Loucy (cell line): ENCODE data around the gene CCDC86.
A peak's percentile ranks its signal among the peaks of the same experiment; 100 is the strongest.

ENCODE experiments used
- H2AFZ ChIP-seq: fragments of 200-600 bp; sonication (generic); 2 replicates; pipeline ENCODE4 v1.6.0; 2016; ENCODE audit warnings: antibody characterized with exemption, mild to moderate bottlenecking, low read length, moderate library complexity
- H3F3A ChIP-seq: fragments of 200-600 bp; 2 replicates; pipeline ENCODE4 v1.6.0; 2016; ENCODE audit warnings: antibody characterized with exemption, low read depth, mild to moderate bottlenecking
- H3K27me3 ChIP-seq: fragments of 200-600 bp; sonication (generic); 2 replicates; pipeline ENCODE4 v1.6.1; 2014; ENCODE audit warnings: low read length, mild to moderate bottlenecking; ENCODE audit not compliant: insufficient read depth, poor library complexity, severe bottlenecking
- H3K36me3 ChIP-seq: fragments of 200-600 bp; sonication (generic); 2 replicates; pipeline ENCODE4 v1.6.1; 2016; ENCODE audit warnings: low read length; ENCODE audit not compliant: insufficient read depth
- H3K4me1 ChIP-seq: fragments of 200-600 bp; sonication (generic); 2 replicates; pipeline ENCODE4 v1.5.1; 2014; ENCODE audit warnings: low read length, mild to moderate bottlenecking; ENCODE audit not compliant: insufficient read depth, poor library complexity, severe bottlenecking
- H3K4me2 ChIP-seq: fragments of 200-600 bp; sonication (generic); 2 replicates; pipeline ENCODE4 v1.6.0; 2014; ENCODE audit warnings: antibody characterized with exemption, low read length, low read depth, mild to moderate bottlenecking; ENCODE audit not compliant: poor library complexity, severe bottlenecking
- H3K4me3 ChIP-seq: fragments of 200-600 bp; sonication (generic); 2 replicates; pipeline ENCODE4 v1.5.1; 2014; ENCODE audit warnings: low read length, mild to moderate bottlenecking, mixed read lengths; ENCODE audit not compliant: poor library complexity, severe bottlenecking
- H3K79me2 ChIP-seq: fragments of 200-600 bp; sonication (generic); 2 replicates; pipeline ENCODE4 v1.6.1; 2014; ENCODE audit warnings: low read length; ENCODE audit not compliant: insufficient read depth
- H3K9ac ChIP-seq: fragments of 200-600 bp; sonication (generic); 2 replicates; pipeline ENCODE4 v1.6.0; 2014; ENCODE audit warnings: mild to moderate bottlenecking, low read depth, low read length, moderate library complexity; ENCODE audit not compliant: poor library complexity, severe bottlenecking
- H3K9me2 ChIP-seq: fragments of 200-600 bp; sonication (generic); replicated peaks from 2 replicates; pipeline ENCODE4 v1.6.1; 2016; ENCODE audit warnings: low read depth, low read length, mixed read lengths
- H3K9me3 ChIP-seq: fragments of 200-600 bp; sonication (generic); 2 replicates; pipeline ENCODE4 v1.6.1; 2014; ENCODE audit warnings: mild to moderate bottlenecking, antibody characterized with exemption, low read length, low read depth; ENCODE audit not compliant: insufficient read depth
- H4K20me1 ChIP-seq: fragments of 200-600 bp; sonication (generic); 2 replicates; pipeline ENCODE4 v1.6.0; 2014; ENCODE audit warnings: antibody characterized with exemption, low read length, mild to moderate bottlenecking; ENCODE audit not compliant: insufficient read depth, poor library complexity, severe bottlenecking
- EZH2phosphoT487 ChIP-seq: fragments of 200-600 bp; IDR thresholded peaks from 2 replicates; pipeline ENCODE4 v1.6.1; 2018; ENCODE audit warnings: antibody characterized with exemption, mild to moderate bottlenecking, moderate library complexity, borderline replicate concordance
- TF ChIP-seq, protein P1 (sequence below): fragments of 200-600 bp; sonication (generic); conservative IDR thresholded peaks from 2 replicates; pipeline ENCODE4 v1.5.1; 2014; ENCODE audit warnings: mild to moderate bottlenecking, antibody characterized with exemption, low read length

CCDC86 gene

GRCh38 chr11:60889869-60890311 is 48.0 kb downstream of the CCDC86 start:
- Histone ChIP-seq H3K27me3 (no peaks in the 10 kb centered on the region), H3K4me1 (peaks cover 29% of the 10 kb centered on the region), H3K9me2 (no peaks in the 10 kb centered on the region), H4K20me1 (no peaks in the 10 kb centered on the region), H2AFZ (no peak overlapping the region), H3K9me3 (no peaks in the 10 kb centered on the region), H3K4me2 (no peak overlapping the region), H3K79me2 (no peaks in the 10 kb centered on the region), H3K4me3 (no peak overlapping the region), H3K36me3 (peaks cover 14% of the 10 kb centered on the region; the same call in 1 of the 2 replicates), H3K9ac (peak overlapping the region; percentile 40), H3F3A (no peaks in the 10 kb centered on the region)
- no peak for TF ChIP-seq EZH2phosphoT487
- TF ChIP-seq, protein P1, sequence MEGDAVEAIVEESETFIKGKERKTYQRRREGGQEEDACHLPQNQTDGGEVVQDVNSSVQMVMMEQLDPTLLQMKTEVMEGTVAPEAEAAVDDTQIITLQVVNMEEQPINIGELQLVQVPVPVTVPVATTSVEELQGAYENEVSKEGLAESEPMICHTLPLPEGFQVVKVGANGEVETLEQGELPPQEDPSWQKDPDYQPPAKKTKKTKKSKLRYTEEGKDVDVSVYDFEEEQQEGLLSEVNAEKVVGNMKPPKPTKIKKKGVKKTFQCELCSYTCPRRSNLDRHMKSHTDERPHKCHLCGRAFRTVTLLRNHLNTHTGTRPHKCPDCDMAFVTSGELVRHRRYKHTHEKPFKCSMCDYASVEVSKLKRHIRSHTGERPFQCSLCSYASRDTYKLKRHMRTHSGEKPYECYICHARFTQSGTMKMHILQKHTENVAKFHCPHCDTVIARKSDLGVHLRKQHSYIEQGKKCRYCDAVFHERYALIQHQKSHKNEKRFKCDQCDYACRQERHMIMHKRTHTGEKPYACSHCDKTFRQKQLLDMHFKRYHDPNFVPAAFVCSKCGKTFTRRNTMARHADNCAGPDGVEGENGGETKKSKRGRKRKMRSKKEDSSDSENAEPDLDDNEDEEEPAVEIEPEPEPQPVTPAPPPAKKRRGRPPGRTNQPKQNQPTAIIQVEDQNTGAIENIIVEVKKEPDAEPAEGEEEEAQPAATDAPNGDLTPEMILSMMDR = no peak

DNA sequence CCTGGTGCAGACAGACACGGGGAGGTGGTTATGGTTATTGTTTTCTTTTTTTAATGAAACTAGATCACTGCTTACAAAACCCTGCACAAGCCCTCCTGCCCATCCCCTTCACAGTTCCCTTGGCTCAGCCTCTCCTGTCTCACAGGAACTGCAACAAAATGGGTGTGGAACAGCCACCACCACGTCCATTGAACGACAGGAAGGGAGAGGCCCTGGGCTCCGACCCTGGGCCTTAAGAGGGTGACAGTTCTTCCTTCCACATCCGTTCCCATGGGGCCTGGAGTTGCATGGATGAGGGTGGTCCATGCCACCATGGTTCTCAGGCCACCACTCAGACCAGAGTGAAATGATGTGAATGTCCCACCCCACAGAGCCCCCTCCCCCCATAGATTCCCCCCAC is 48.8 kb downstream of the CCDC86 start:
- H3K79me2 ChIP-seq = no peaks in the 10 kb centered on the region
- peaks cover 29% of the 10 kb centered on the region for H3K4me1 ChIP-seq
- no peaks in the 10 kb centered on the region for H3K27me3 ChIP-seq
- H3F3A ChIP-seq = no peaks in the 10 kb centered on the region
- no peak overlapping the region for H3K4me3 ChIP-seq
- peak overlapping the region; percentile 27 for H3K4me2 ChIP-seq
- H3K9me2 ChIP-seq = no peaks in the 10 kb centered on the region
- no peak overlapping the region for H2AFZ ChIP-seq
- TF ChIP-seq, protein P1 = no peak
- TF ChIP-seq EZH2phosphoT487 = no peak
- peaks cover 22% of the 10 kb centered on the region; the same call in 1 of the 2 replicates for H3K36me3 ChIP-seq
- H4K20me1 ChIP-seq = peaks cover 2% of the 10 kb centered on the region
- no peaks in the 10 kb centered on the region for H3K9me3 ChIP-seq
- peak overlapping the region; percentile 40 for H3K9ac ChIP-seq

DNA sequence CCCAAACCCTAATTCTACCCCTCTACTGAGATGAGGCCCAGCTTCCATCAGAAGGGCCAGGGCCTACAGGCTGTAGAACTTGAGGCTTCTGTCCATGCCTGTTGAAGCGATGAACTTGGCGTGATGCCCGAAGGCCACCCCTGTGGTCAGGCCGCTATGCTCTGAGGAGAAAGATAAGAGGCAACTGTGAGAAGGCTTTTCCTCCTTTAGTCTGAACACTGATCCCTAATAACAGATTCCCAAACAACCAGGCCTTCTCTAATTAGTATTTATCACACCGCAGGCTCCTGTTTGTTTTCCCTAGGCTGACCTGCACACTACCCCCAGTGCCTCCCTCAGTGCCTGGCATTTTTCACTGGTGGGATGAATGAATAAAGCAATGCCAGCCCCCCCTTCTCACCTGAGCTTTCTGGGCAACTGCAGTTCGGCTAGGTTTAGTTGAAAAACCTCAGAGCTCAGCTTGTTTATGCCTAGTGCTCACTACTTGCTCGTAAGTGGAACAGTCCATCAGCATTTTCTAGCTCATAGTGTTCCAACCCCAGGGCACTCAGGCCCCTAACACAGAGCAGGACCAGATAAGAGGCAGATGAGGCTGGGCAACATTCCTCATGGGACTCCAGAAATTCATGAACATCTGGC is 49.3 kb downstream of the CCDC86 start:
- Histone ChIP-seq H3K4me3 (no peak overlapping the region), H2AFZ (no peak overlapping the region), H3K27me3 (no peaks in the 10 kb centered on the region), H3F3A (no peaks in the 10 kb centered on the region), H3K36me3 (peaks cover 27% of the 10 kb centered on the region; the same call in 1 of the 2 replicates), H3K4me2 (peak overlapping the region; percentile 42), H3K79me2 (no peaks in the 10 kb centered on the region), H3K4me1 (peaks cover 29% of the 10 kb centered on the region), H3K9me3 (no peaks in the 10 kb centered on the region), H3K9me2 (no peaks in the 10 kb centered on the region), H3K9ac (peak overlapping the region; percentile 23), H4K20me1 (peaks cover 2% of the 10 kb centered on the region)
- TF ChIP-seq, protein P1 = no peak
- TF ChIP-seq EZH2phosphoT487 = no peak
